ENCODE results near the gene CLEC4E. TPM values are rescaled to one million over a fixed set of nuclear protein-coding genes. Genes with fewer than 3 reads are reported as not detected.
"Not testable (repeated sequence)": the region's sequence is repeated elsewhere in the genome, so short reads cannot be mapped to it uniquely, and the experiment has no call there.

Gene CLEC4E
- polyA plus RNA-seq (2013, experiment 1 of 2) = 0.04 TPM
- 0.04 TPM for polyA plus RNA-seq (2013, experiment 2 of 2)

GRCh38 chr12:8540831-8541230 lies at the start of gene CLEC4E:
Gene CLEC4E, minus strand, starts transcription at chr12:8540905. Its CDS starts 108 bp downstream, at chr12:8540797.
- not testable (repeated sequence) for H3K56ac ChIP-seq (ENCODE audit: low read length); H3K23ac ChIP-seq (ENCODE audit: low read length); H3K79me2 ChIP-seq (ENCODE audit: control insufficient read depth, insufficient read depth, low read length); H2BK5ac ChIP-seq (ENCODE audit: low read length); DNase-seq; H2BK120ac ChIP-seq (ENCODE audit: low read depth, low read length); H2BK15ac ChIP-seq (replicated peaks; ENCODE audit: low read depth); H4K8ac ChIP-seq (ENCODE audit: low read depth, low read length); H4K5ac ChIP-seq (ENCODE audit: low read length); H3K36me3 ChIP-seq (ENCODE audit: control insufficient read depth, insufficient read depth, low read length); H3K4me1 ChIP-seq (ENCODE audit: control insufficient read depth, low read depth, low read length); H3K27me3 ChIP-seq (ENCODE audit: insufficient read depth, low read length, poor library complexity); H3K18ac ChIP-seq (ENCODE audit: low read length); H3K27ac ChIP-seq (ENCODE audit: low read depth, low read length); H2AK5ac ChIP-seq (ENCODE audit: low read length); H3K79me1 ChIP-seq (ENCODE audit: low read length); H3K4ac ChIP-seq (ENCODE audit: low read depth, low read length); H3K4me2 ChIP-seq (ENCODE audit: low read length); H3K9ac ChIP-seq (ENCODE audit: low read length); H3K4me3 ChIP-seq (ENCODE audit: low read length)
- no CpG with 5 or more reads among the region's 4 CpGs for WGBS (ENCODE audit: extremely low coverage, insufficient coverage, low lambda C conversion rate)

DNA sequence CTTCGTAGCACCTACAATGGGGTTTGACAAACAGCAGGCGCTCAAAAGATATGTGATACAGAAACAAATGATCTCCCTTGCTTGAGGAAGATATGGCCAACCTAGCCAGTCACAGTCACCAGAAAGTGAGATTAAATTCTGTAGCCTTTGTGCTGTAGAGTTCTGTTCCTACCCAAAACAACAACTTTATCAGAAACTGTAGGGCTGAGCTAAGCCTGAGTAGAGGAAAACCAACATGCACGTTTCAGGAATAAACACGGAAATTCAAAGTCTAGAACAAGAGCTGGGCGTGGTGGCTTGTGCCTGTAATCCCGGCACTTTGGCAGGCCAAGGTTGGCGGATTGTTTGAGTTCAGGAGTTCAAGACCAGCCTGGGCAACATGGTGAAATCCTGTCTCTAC lies 49.0 kb upstream of the CLEC4E start:
- H4K5ac ChIP-seq (ENCODE audit: low read length) = no peak overlapping the region
- peak overlapping the region; percentile 6 for H3K4ac ChIP-seq (ENCODE audit: low read depth, low read length)
- no peaks in the 10 kb centered on the region for H3K79me2 ChIP-seq (ENCODE audit: control insufficient read depth, insufficient read depth, low read length)
- no peak overlapping the region for H3K23ac ChIP-seq (ENCODE audit: low read length)
- H2BK5ac ChIP-seq (ENCODE audit: low read length) = no peak overlapping the region
- H3K4me2 ChIP-seq (ENCODE audit: low read length) = no peak overlapping the region
- no peak overlapping the region for H3K9ac ChIP-seq (ENCODE audit: low read length)
- no peaks in the 10 kb centered on the region for H3K27me3 ChIP-seq (ENCODE audit: insufficient read depth, low read length, poor library complexity)
- peak; percentile 71 for DNase-seq
- H2BK120ac ChIP-seq (ENCODE audit: low read depth, low read length) = no peak overlapping the region
- H3K36me3 ChIP-seq (ENCODE audit: control insufficient read depth, insufficient read depth, low read length) = no peaks in the 10 kb centered on the region
- no peak overlapping the region for H4K8ac ChIP-seq (ENCODE audit: low read depth, low read length)
- peaks cover 5% of the 10 kb centered on the region for H3K4me1 ChIP-seq (ENCODE audit: control insufficient read depth, low read depth, low read length)
- H3K79me1 ChIP-seq (ENCODE audit: low read length) = no peaks in the 10 kb centered on the region
- no peak overlapping the region for H3K4me3 ChIP-seq (ENCODE audit: low read length)
- H3K18ac ChIP-seq (ENCODE audit: low read length) = no peak overlapping the region
- peak overlapping the region; percentile 37 for H3K27ac ChIP-seq (ENCODE audit: low read depth, low read length)
- no peak overlapping the region for H2BK15ac ChIP-seq (replicated peaks; ENCODE audit: low read depth)
- WGBS (ENCODE audit: extremely low coverage, insufficient coverage, low lambda C conversion rate) = no CpG with 5 or more reads among the region's 7 CpGs
- no peak overlapping the region for H2AK5ac ChIP-seq (ENCODE audit: low read length)
- H3K56ac ChIP-seq (ENCODE audit: low read length) = peak overlapping the region; percentile 12

DNA sequence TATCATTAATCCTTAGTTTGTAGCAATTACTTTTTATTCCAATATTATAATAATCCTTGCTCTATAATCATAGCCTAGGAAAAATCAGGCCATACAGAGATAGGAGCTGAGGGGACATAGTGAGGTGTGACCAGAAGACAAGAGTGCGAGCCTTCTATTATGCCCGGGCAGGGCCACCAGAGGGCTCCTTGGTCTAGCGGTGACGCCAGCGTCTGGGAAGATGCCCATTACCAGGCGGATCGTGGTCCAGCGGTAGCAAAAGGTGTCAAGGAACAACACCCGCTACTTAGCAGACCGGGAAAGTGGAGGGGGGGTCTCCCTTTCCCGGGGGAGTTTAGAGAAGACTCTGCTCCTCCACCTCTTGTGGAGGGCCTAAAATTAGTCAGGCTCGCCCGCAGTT lies 43.8 kb upstream of the CLEC4E start:
- H2AK5ac ChIP-seq (ENCODE audit: low read length); DNase-seq; H3K79me1 ChIP-seq (ENCODE audit: low read length): not testable (repeated sequence)

DNA sequence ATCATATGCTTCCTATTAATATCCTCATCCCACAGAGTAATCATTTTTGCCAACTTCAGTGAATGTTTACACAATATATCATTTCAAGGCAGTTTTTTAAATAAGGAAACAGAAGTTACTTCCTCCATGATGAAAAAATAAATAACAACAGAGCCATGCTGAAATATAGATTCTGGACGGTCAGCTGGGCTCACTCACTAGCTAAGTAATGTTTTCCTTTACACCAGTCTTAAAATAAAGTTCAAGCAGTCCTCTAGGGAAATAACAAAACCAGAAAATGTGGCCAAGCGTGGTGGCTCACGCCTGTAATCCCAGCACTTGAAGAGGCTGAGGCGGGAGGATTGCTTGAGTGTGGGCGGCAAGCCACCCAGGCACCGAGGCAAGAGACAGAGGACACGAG lies 43.3 kb upstream of the CLEC4E start:
- no peaks in the 10 kb centered on the region for H3K79me1 ChIP-seq (ENCODE audit: low read length)
- no peak overlapping the region for H3K9ac ChIP-seq (ENCODE audit: low read length)
- H3K56ac ChIP-seq (ENCODE audit: low read length) = no peak overlapping the region
- H3K36me3 ChIP-seq (ENCODE audit: control insufficient read depth, insufficient read depth, low read length) = no peaks in the 10 kb centered on the region
- no peak overlapping the region for H2BK15ac ChIP-seq (replicated peaks; ENCODE audit: low read depth)
- no peak overlapping the region for H3K18ac ChIP-seq (ENCODE audit: low read length)
- no peaks in the 10 kb centered on the region for H3K27me3 ChIP-seq (ENCODE audit: insufficient read depth, low read length, poor library complexity)
- H3K4ac ChIP-seq (ENCODE audit: low read depth, low read length) = no peak overlapping the region
- no peak overlapping the region for H2AK5ac ChIP-seq (ENCODE audit: low read length)
- H3K4me1 ChIP-seq (ENCODE audit: control insufficient read depth, low read depth, low read length) = peaks cover 5% of the 10 kb centered on the region
- H4K8ac ChIP-seq (ENCODE audit: low read depth, low read length) = no peak overlapping the region
- H3K27ac ChIP-seq (ENCODE audit: low read depth, low read length) = no peak overlapping the region
- H3K79me2 ChIP-seq (ENCODE audit: control insufficient read depth, insufficient read depth, low read length) = no peaks in the 10 kb centered on the region
- DNase-seq = no peak
- H3K4me2 ChIP-seq (ENCODE audit: low read length) = no peak overlapping the region
- no peak overlapping the region for H3K23ac ChIP-seq (ENCODE audit: low read length)
- no CpG with 5 or more reads among the region's 7 CpGs for WGBS (ENCODE audit: extremely low coverage, insufficient coverage, low lambda C conversion rate)
- H4K5ac ChIP-seq (ENCODE audit: low read length) = no peak overlapping the region
- no peak overlapping the region for H2BK5ac ChIP-seq (ENCODE audit: low read length)
- no peak overlapping the region for H2BK120ac ChIP-seq (ENCODE audit: low read depth, low read length)
- H3K4me3 ChIP-seq (ENCODE audit: low read length) = no peak overlapping the region

More for the DNA sequence above, 43.8 kb upstream of the CLEC4E start:
- not testable (repeated sequence) for H3K27ac ChIP-seq (ENCODE audit: low read depth, low read length); H3K4me2 ChIP-seq (ENCODE audit: low read length); H3K4me1 ChIP-seq (ENCODE audit: control insufficient read depth, low read depth, low read length); H3K79me2 ChIP-seq (ENCODE audit: control insufficient read depth, insufficient read depth, low read length); H2BK5ac ChIP-seq (ENCODE audit: low read length); H3K18ac ChIP-seq (ENCODE audit: low read length); H2BK15ac ChIP-seq (replicated peaks; ENCODE audit: low read depth); H4K5ac ChIP-seq (ENCODE audit: low read length); H3K56ac ChIP-seq (ENCODE audit: low read length); H3K23ac ChIP-seq (ENCODE audit: low read length); H3K4me3 ChIP-seq (ENCODE audit: low read length); H4K8ac ChIP-seq (ENCODE audit: low read depth, low read length); H2BK120ac ChIP-seq (ENCODE audit: low read depth, low read length); H3K27me3 ChIP-seq (ENCODE audit: insufficient read depth, low read length, poor library complexity); H3K36me3 ChIP-seq (ENCODE audit: control insufficient read depth, insufficient read depth, low read length); H3K9ac ChIP-seq (ENCODE audit: low read length); H3K4ac ChIP-seq (ENCODE audit: low read depth, low read length)
- no CpG with 5 or more reads among the region's 13 CpGs for WGBS (ENCODE audit: extremely low coverage, insufficient coverage, low lambda C conversion rate)

- H3K56ac ChIP-seq (ENCODE audit: low read length) = no peak overlapping the region
- H3K4ac ChIP-seq (ENCODE audit: low read depth, low read length) = no peak overlapping the region
- H3K79me1 ChIP-seq (ENCODE audit: low read length) = no peaks in the 10 kb centered on the region
- H2BK15ac ChIP-seq (replicated peaks; ENCODE audit: low read depth) = no peak overlapping the region
- H4K5ac ChIP-seq (ENCODE audit: low read length) = no peak overlapping the region
- no peak for DNase-seq
- H3K4me2 ChIP-seq (ENCODE audit: low read length) = no peak overlapping the region
- H3K23ac ChIP-seq (ENCODE audit: low read length) = no peak overlapping the region
- no peak overlapping the region for H3K9ac ChIP-seq (ENCODE audit: low read length)
- no peak overlapping the region for H3K4me3 ChIP-seq (ENCODE audit: low read length)
- H3K36me3 ChIP-seq (ENCODE audit: control insufficient read depth, insufficient read depth, low read length) = no peaks in the 10 kb centered on the region
- H3K27ac ChIP-seq (ENCODE audit: low read depth, low read length) = no peak overlapping the region
- H3K4me1 ChIP-seq (ENCODE audit: control insufficient read depth, low read depth, low read length) = peaks cover 2% of the 10 kb centered on the region
- H4K8ac ChIP-seq (ENCODE audit: low read depth, low read length) = no peak overlapping the region
- no peak overlapping the region for H2BK5ac ChIP-seq (ENCODE audit: low read length)
- H3K18ac ChIP-seq (ENCODE audit: low read length) = no peak overlapping the region
- no CpG with 5 or more reads among the region's 9 CpGs for WGBS (ENCODE audit: extremely low coverage, insufficient coverage, low lambda C conversion rate)
- no peak overlapping the region for H2BK120ac ChIP-seq (ENCODE audit: low read depth, low read length)
- no peaks in the 10 kb centered on the region for H3K27me3 ChIP-seq (ENCODE audit: insufficient read depth, low read length, poor library complexity)
- no peaks in the 10 kb centered on the region for H3K79me2 ChIP-seq (ENCODE audit: control insufficient read depth, insufficient read depth, low read length)
- no peak overlapping the region for H2AK5ac ChIP-seq (ENCODE audit: low read length)
Measured at GRCh38 chr12:8581098-8581784, 40.5 kb upstream of the CLEC4E start.

DNA sequence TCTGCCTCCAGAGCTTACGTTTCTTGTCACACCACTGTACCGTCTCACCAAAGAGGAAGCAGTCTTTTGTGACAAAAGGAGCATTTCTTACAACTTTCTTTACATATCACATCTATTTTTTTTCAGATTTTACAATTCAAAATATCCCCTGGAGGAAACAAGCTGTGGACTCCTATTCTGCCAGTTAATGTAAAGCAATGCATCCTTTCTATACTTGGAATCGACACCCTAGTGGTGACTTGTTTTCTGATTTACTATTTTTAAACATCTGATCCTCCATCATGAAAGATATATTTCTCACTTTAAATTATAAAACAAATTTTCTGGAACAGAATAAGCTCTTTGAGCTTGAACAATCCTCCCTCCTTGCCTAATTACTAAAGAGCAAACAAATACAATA lies 37.2 kb upstream of the CLEC4E start:
- H3K79me2 ChIP-seq (ENCODE audit: control insufficient read depth, insufficient read depth, low read length) = no peaks in the 10 kb centered on the region
- H3K23ac ChIP-seq (ENCODE audit: low read length) = no peak overlapping the region
- no peak overlapping the region for H3K56ac ChIP-seq (ENCODE audit: low read length)
- H3K18ac ChIP-seq (ENCODE audit: low read length) = no peak overlapping the region
- H3K4ac ChIP-seq (ENCODE audit: low read depth, low read length) = no peak overlapping the region
- H3K4me3 ChIP-seq (ENCODE audit: low read length) = no peak overlapping the region
- no peak overlapping the region for H2BK15ac ChIP-seq (replicated peaks; ENCODE audit: low read depth)
- no peak overlapping the region for H3K9ac ChIP-seq (ENCODE audit: low read length)
- H4K8ac ChIP-seq (ENCODE audit: low read depth, low read length) = no peak overlapping the region
- H2BK120ac ChIP-seq (ENCODE audit: low read depth, low read length) = no peak overlapping the region
- no peak overlapping the region for H2AK5ac ChIP-seq (ENCODE audit: low read length)
- H3K79me1 ChIP-seq (ENCODE audit: low read length) = no peaks in the 10 kb centered on the region
- peaks cover 2% of the 10 kb centered on the region for H3K4me1 ChIP-seq (ENCODE audit: control insufficient read depth, low read depth, low read length)
- no peak overlapping the region for H3K4me2 ChIP-seq (ENCODE audit: low read length)
- no peak for DNase-seq
- no peak overlapping the region for H4K5ac ChIP-seq (ENCODE audit: low read length)
- H2BK5ac ChIP-seq (ENCODE audit: low read length) = no peak overlapping the region
- no peaks in the 10 kb centered on the region for H3K36me3 ChIP-seq (ENCODE audit: control insufficient read depth, insufficient read depth, low read length)
- no peaks in the 10 kb centered on the region for H3K27me3 ChIP-seq (ENCODE audit: insufficient read depth, low read length, poor library complexity)
- H3K27ac ChIP-seq (ENCODE audit: low read depth, low read length) = no peak overlapping the region
- WGBS (ENCODE audit: extremely low coverage, insufficient coverage, low lambda C conversion rate) = no CpG with 5 or more reads among the region's 3 CpGs
